Activated CD8-positive, alpha-beta memory T cell treated with anti-CD3 and anti-CD28 coated beads for 36 hours (primary cell): ENCODE measurements around the gene CACNA2D4. TPM values are rescaled to one million over a fixed set of nuclear protein-coding genes. Genes with fewer than 3 reads are reported as not detected.

ENCODE experiments used
- CTCF ChIA-PET: fragments of 350-600 bp; sonication (Branson Sonifier 250); formaldehyde crosslinking; loops from one replicate; lab custom pipeline; 2021; ENCODE audit warnings: antibody characterized with exemption; lab: Charles Lee
- POLR2A ChIA-PET: fragments of 350-600 bp; sonication (Branson Sonifier 250); formaldehyde crosslinking; loops from one replicate; lab custom pipeline; 2021; ENCODE audit warnings: antibody characterized with exemption; lab: Charles Lee
- total RNA-seq, 2 experiments: library from RNA; stranded (reverse); gene quantifications; one replicate each; pipeline ENCODE4 v1.2.3, GENCODE V29; 2021

The CACNA2D4 gene
- total RNA-seq, 2 experiments from 2014 or later, result 4.1 to 6.2 TPM

- CTCF ChIA-PET, result interaction anchor here (4.6 kb wide), 1 partner anchor 139 kb away, joined by 25 read pairs; no protein-coding TSS in a partner anchor
- POLR2A ChIA-PET, result no interaction called here
Measured at GRCh38 chr12:1800401-1801302, 117.8 kb downstream of the CACNA2D4 start.

GRCh38 chr12:1799882-1800400 is 118.5 kb downstream of the CACNA2D4 start:
- CTCF ChIA-PET, result interaction anchor here (4.6 kb wide), 1 partner anchor 140 kb away, joined by 25 read pairs; no protein-coding TSS in a partner anchor
- POLR2A ChIA-PET, result no interaction called here

DNA sequence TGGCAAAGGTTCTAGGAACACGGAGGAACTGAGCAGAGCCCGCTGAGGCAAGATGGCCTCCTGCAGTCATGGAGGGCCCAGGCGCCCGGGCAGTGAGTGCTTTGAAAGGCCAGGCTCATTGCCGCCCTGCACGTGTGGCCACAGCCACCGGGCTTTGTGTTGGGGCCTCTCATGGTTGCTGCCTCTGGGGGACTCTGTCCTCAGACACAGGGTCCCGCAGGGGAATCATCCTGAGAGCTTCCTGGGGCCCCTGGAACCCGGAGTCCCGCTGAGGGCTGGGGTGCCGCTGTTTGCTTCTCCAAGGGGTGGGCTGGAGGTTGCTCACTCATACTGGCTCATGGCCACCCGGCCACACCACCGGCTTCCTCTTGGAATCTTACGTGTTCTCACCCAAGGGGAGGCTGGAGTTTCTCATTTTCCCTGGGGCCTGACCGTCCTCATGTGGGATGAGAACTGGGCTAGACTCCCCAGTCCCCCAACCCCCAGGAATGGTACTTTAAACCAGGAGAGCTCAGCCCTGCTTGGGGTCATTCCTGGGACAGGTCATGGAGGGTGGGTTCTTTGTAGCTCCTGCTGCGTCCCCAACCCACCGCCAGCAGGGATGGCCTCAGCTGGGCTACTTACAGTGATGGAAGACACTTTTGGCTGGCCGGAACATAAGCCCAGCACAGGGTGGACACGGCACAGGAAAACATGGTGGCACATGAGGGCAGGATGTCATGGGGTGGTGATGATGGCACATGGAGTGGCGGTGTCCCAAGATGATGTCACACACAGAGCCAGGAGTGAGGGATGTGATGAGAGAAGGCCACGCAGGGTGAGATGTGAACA is 119.2 kb downstream of the CACNA2D4 start:
- ChIA-PET CTCF (interaction anchor here (0.6 to 4.6 kb wide), 3 partner anchors 10 to 223 kb away, joined by 3 to 25 read pairs (median 3); no protein-coding TSS in a partner anchor), POLR2A (interaction anchor here (1.1 kb wide), 1 partner anchor 141 kb away, joined by 3 read pairs; no protein-coding TSS in a partner anchor)

GRCh38 chr12:1798641-1799020 is 119.8 kb downstream of the CACNA2D4 start:
- POLR2A ChIA-PET, result interaction anchor here (1.1 kb wide), 1 partner anchor 142 kb away, joined by 3 read pairs; no protein-coding TSS in a partner anchor
- CTCF ChIA-PET, result interaction anchor here (1.3 to 4.6 kb wide), 2 partner anchors 9 to 141 kb away, joined by 3 to 25 read pairs; no protein-coding TSS in a partner anchor

DNA sequence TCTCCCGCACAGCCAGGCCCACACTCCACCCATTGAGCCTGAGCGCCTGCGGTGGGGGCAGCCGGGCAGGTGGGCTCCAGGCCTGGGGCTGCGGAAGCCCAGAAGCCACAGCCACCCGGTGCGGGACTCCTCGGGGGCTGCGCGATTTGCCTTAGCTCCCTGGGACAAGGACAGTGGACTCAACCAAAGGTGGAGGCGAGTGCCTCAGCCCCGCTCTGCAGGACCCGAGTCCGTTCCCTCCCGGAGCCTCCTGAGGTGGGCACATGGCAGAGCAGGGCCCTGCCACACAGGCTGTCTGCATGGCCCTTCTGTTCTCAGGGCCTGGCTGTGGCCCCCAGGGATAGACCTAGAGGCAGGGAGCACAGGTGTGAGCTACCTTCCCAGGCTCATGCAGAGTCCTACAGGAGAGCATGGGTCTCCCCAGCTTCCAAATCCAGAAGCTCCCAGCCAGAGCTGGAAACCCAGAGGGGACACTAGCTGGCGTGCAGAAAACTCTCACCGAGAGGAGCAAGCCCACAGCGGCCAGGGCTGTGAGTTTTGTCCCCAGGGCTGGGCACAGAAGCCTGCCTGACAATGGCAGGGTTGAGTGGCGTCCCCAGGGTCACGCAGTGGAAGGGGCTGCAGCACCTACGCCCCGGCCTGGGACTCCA is 120.3 kb downstream of the CACNA2D4 start:
- POLR2A ChIA-PET, result interaction anchor here (1.1 kb wide), 1 partner anchor 142 kb away, joined by 3 read pairs; no protein-coding TSS in a partner anchor
- CTCF ChIA-PET, result interaction anchor here (1.3 to 4.6 kb wide), 2 partner anchors 9 to 142 kb away, joined by 3 to 25 read pairs; no protein-coding TSS in a partner anchor

- ChIA-PET POLR2A (interaction anchor here (1.0 kb wide), 1 partner anchor 9 kb away, joined by 3 read pairs; no protein-coding TSS in a partner anchor), CTCF (interaction anchor here (1.1 to 4.6 kb wide), 3 partner anchors 142 to 237 kb away, joined by 3 to 44 read pairs (median 25); no protein-coding TSS in a partner anchor)
Measured at GRCh38 chr12:1797011-1797901, 121.2 kb downstream of the CACNA2D4 start.

DNA sequence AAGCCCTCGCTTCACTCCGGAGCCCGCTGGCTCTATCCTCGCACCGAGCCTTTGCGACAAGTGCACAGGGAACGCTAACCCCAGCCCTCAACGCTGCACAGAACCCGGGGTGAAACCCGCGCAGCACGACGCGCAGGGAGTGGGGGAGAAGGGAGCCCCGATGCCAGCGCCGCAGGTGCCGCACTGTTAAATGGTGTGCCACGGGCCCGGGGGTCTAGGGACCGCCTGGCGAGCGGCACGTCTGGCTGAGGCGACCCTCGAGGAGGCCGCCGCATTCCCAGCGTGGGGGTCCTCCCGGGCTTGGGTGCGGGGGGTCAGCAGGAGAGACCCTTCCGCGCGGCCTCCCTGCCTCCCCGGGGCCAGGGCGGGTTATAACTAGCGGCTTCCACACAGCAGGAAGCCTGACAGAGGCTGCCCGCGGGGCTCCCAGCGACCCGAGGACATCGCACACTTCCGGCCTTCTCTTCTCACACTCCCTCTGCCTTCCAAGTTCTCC is 121.9 kb downstream of the CACNA2D4 start:
- ChIA-PET POLR2A (interaction anchor here (1.0 kb wide), 1 partner anchor 10 kb away, joined by 3 read pairs; no protein-coding TSS in a partner anchor), CTCF (interaction anchor here (1.0 to 10.2 kb wide), 5 partner anchors 23 to 1231 kb away, joined by 3 to 195 read pairs (median 3); no protein-coding TSS in a partner anchor)

DNA sequence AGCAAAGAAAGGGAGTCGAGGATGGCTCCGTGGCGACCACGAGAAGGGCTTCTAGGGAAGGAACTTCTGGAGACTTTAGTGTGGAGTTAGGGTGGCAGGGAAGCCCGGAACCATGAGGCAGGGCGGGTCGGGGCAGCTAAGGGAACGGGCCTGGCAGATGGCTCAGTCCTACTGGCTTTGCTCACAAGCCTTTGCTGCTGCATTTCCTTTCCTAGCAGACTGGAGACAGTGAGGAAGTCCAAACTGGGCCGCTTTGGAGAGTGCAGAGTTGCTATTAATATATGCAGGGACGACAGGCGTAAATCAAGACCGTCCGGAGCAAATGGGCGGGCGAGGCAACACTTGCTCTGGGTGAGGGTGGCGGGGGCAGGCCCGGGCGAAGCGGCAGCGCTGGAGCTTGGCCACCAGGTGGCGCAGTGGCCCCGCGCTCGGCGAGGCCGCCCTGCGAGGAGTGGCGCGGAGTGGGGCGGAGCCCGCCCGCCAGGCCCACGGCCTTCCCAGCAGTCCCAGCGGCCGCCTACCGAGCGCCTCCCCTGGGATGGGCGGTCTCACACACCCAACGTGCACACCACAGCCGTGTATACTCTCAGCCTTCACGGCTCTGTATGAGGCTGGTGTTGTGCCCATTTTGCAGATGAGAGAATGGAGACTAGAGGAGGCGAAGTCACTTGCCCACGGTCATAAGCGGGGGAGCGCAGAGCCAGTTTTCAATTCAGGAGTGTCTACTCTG is 122.5 kb downstream of the CACNA2D4 start:
- ChIA-PET CTCF (interaction anchor here (1.0 to 10.2 kb wide), 7 partner anchors 11 to 1231 kb away, joined by 3 to 195 read pairs (median 3); no protein-coding TSS in a partner anchor), POLR2A (interaction anchor here (0.9 to 1.0 kb wide), 2 partner anchors 134 to 144 kb away, joined by 3 to 4 read pairs; no protein-coding TSS in a partner anchor)

GRCh38 chr12:1795221-1795784 is 123.1 kb downstream of the CACNA2D4 start:
- CTCF ChIA-PET, result interaction anchor here (0.6 to 10.2 kb wide), 7 partner anchors 10 to 1230 kb away, joined by 3 to 195 read pairs (median 4); no protein-coding TSS in a partner anchor
- POLR2A ChIA-PET, result interaction anchor here (0.9 to 1.0 kb wide), 2 partner anchors 133 to 145 kb away, joined by 3 to 4 read pairs; no protein-coding TSS in a partner anchor

GRCh38 chr12:1794440-1795090 is 123.9 kb downstream of the CACNA2D4 start:
- CTCF ChIA-PET, result interaction anchor here (0.6 to 10.2 kb wide), 3 partner anchors 99 to 145 kb away, joined by 4 to 195 read pairs (median 44); no protein-coding TSS in a partner anchor
- POLR2A ChIA-PET, result interaction anchor here (1.0 kb wide), 1 partner anchor 133 kb away, joined by 3 read pairs; no protein-coding TSS in a partner anchor

GRCh38 chr12:1793426-1794210 is 124.8 kb downstream of the CACNA2D4 start:
- ChIA-PET CTCF (interaction anchor here (3.3 to 10.2 kb wide), 3 partner anchors 140 to 146 kb away, joined by 36 to 195 read pairs (median 44); no protein-coding TSS in a partner anchor), POLR2A (no interaction called here)

GRCh38 chr12:1792406-1792805 is 126.0 kb downstream of the CACNA2D4 start:
- POLR2A ChIA-PET, result no interaction called here
- CTCF ChIA-PET, result interaction anchor here (4.1 to 10.2 kb wide), 2 partner anchors 139 to 148 kb away, joined by 36 to 195 read pairs; no protein-coding TSS in a partner anchor

DNA sequence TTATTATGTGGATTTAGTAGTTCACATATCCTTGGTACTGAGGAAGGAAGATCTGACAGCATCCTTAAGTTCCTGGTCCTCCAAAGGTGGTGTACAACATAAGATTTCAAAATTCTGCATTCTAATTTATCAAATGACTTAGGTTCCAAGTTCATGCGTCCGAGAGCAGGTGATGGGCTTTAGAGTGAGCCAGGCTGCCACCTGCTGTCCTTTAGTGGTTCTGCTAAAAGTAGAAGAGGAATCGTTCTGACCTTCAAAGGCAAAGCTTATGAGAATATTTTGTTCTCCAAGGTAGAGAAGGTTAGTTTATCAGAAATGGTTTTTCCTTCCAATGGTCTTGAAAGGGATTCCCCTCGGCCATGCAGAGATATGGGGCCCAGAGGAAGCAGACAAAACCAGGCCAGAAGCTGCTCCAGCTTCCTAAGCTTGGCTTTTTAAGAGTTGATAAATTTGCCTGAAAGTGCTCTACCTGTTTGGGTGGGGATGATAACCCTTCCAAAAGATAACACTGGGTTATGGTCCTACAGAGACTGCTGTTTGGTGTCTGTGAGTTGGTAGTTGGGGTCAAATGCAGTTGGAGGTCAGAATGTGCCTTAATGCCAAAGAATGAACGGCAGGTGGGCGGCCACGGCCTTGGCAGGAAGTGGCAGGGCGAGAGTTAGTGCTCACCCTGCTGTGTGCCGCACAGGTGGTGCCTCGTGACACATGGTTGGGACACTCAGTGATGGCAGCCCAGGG is 127.2 kb downstream of the CACNA2D4 start:
- POLR2A ChIA-PET, result interaction anchor here (0.6 to 1.6 kb wide), 4 partner anchors 40 to 138 kb away, joined by 3 to 6 read pairs (median 4); no protein-coding TSS in a partner anchor
- CTCF ChIA-PET, result interaction anchor here (0.7 to 10.2 kb wide), 18 partner anchors 11 to 190 kb away, joined by 3 to 195 read pairs (median 3); partner anchors contain the start of gene ADIPOR2
